Fibroblast of lung (primary cell): ENCODE measurements around the gene MAP4K2. TPM values are rescaled to one million over a fixed set of nuclear protein-coding genes. Genes with fewer than 3 reads are reported as not detected.

Experiments used
- DNase-seq, 2 donors: peaks; one replicate each; pipeline versions ENCODE4 v3.0.0 to v3.0.0-alpha.2; 2010; ENCODE audit warnings: low read depth in 2 of 2
- H2AFZ ChIP-seq: 2 replicates; pipeline ENCODE4 v1.5.1; 2012; ENCODE audit warnings: low read length, control low read depth, inconsistent platforms
- H3K27ac ChIP-seq: 2 replicates; pipeline ENCODE4 v1.5.1; 2011; ENCODE audit warnings: low read length, control low read depth; ENCODE audit not compliant: insufficient read depth
- H3K27me3 ChIP-seq: 2 replicates; pipeline ENCODE4 v1.5.1; 2011; ENCODE audit warnings: mild to moderate bottlenecking, low read length; ENCODE audit not compliant: control insufficient read depth, insufficient read depth
- H3K36me3 ChIP-seq: 2 replicates; pipeline ENCODE4 v1.5.1; 2011; ENCODE audit warnings: low read length; ENCODE audit not compliant: control insufficient read depth, insufficient read depth
- H3K4me1 ChIP-seq: 2 replicates; pipeline ENCODE4 v1.5.1; 2011; ENCODE audit warnings: low read length; ENCODE audit not compliant: control insufficient read depth, insufficient read depth; ENCODE audit errors: extremely low read depth
- H3K4me2 ChIP-seq: 2 replicates; pipeline ENCODE4 v1.5.1; 2011; ENCODE audit warnings: low read length, control low read depth; ENCODE audit not compliant: insufficient read depth; ENCODE audit errors: extremely low read depth
- H3K4me3 ChIP-seq, 4 experiments: fragments of 200-600 bp in 1 of 4; sonication (generic) in 1 of 4; replicated peaks in 1 of 4; 2 replicates each; pipeline ENCODE4 v1.5.1; 2011 to 2016; ENCODE audit warnings: low read length in 4 of 4, low read depth in 3 of 4, mild to moderate bottlenecking in 3 of 4, control low read depth in 2 of 4, inconsistent platforms in 1 of 4, mixed read lengths in 1 of 4; ENCODE audit not compliant: insufficient read depth in 1 of 4; ENCODE audit errors: control extremely low read depth in 1 of 4
- H3K79me2 ChIP-seq: 2 replicates; pipeline ENCODE4 v1.5.1; 2012; ENCODE audit warnings: mild to moderate bottlenecking, low read length, inconsistent platforms; ENCODE audit not compliant: control insufficient read depth, insufficient read depth
- H3K9ac ChIP-seq: 2 replicates; pipeline ENCODE4 v1.5.1; 2011; ENCODE audit warnings: mild to moderate bottlenecking, low read length, control low read depth; ENCODE audit not compliant: insufficient read depth
- H3K9me3 ChIP-seq: 2 replicates; pipeline ENCODE4 v1.5.1; 2012; ENCODE audit warnings: low read depth, low read length; ENCODE audit not compliant: control insufficient read depth, insufficient read depth
- H4K20me1 ChIP-seq: 2 replicates; pipeline ENCODE4 v1.5.1; 2011; ENCODE audit warnings: low read length; ENCODE audit not compliant: control insufficient read depth, insufficient read depth; ENCODE audit errors: extremely low read depth
- CTCF ChIP-seq, 2 donors: IDR thresholded peaks in 1 of 2; conservative IDR thresholded peaks in 1 of 2; 1 replicate in 1 of 2; 2 replicates in 1 of 2; pipeline ENCODE4 v1.5.1; 2011 to 2012; ENCODE audit warnings: low read length in 2 of 2, control low read depth in 1 of 2, inconsistent platforms in 1 of 2, low read depth in 1 of 2, mild to moderate bottlenecking in 1 of 2
- EZH2 ChIP-seq: IDR thresholded peaks from 2 replicates; pipeline ENCODE4 v1.5.1; 2012; ENCODE audit warnings: low read length, control low read depth, mild to moderate bottlenecking; ENCODE audit errors: missing control alignments
- polyA plus RNA-seq, 2 donors: library from polyadenylated mRNA; depleted of rRNA in 1 of 2; stranded (reverse) in 1 of 2; unstranded in 1 of 2; fragments of >200 nt; gene quantifications; 2 replicates each; pipeline ENCODE4 v1.2.1, GENCODE V29; 2011 to 2012; ENCODE audit warnings: missing spikeins in 1 of 2
- total RNA-seq: library from RNA; depleted of rRNA; stranded (reverse); fragments of >200 nt; gene quantifications from 2 replicates; pipeline ENCODE4 v1.2.1, GENCODE V29; 2014

The MAP4K2 gene
- total and polyA plus RNA-seq, 2 donors (not counting 1 experiment from before 2014, with no cell fraction given) = 6.4 to 9.2 TPM

DNA sequence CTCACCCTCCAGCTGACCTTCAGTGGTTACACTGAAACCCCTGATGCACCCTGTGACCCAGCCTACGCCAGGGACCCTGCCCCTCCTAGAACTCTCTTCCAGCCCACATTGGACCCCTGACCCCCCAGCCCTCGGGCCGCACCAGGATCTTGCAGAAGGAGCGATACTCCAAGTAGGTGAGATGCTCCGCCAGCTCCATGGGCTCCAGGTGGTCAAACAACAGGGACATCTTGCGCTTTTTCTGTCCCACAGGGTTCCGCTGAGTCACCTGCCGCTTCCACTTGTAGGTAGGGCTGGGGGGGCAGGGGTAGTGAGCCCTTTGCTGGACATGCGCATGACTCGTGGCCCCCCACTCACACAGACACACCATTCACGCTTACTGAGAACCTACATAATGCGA, 63.1 kb downstream of the MAP4K2 start:
- H2AFZ ChIP-seq = no peak overlapping the region
- no peaks in the 10 kb centered on the region for H3K9me3 ChIP-seq
- H3K4me3 ChIP-seq = no peak overlapping the region
- H3K4me2 ChIP-seq = no peak overlapping the region
- TF ChIP-seq CTCF (conservative IDR thresholded peaks at IDR 0.05 in 1 of 2, IDR thresholded peaks at IDR 0.05 in 1 of 2; ENCODE audit: low read depth in 1 of 2, low read length in 2 of 2) (no peak), EZH2 (no peak)
- H3K79me2 ChIP-seq = no peaks in the 10 kb centered on the region
- peaks cover 16% of the 10 kb centered on the region for H3K27me3 ChIP-seq
- DNase-seq = no peak
- H3K36me3 ChIP-seq = no peaks in the 10 kb centered on the region
- no peak overlapping the region for H3K9ac ChIP-seq
- H3K4me1 ChIP-seq = peaks cover 14% of the 10 kb centered on the region
- H3K27ac ChIP-seq = no peak overlapping the region
- H4K20me1 ChIP-seq = no peaks in the 10 kb centered on the region

DNA sequence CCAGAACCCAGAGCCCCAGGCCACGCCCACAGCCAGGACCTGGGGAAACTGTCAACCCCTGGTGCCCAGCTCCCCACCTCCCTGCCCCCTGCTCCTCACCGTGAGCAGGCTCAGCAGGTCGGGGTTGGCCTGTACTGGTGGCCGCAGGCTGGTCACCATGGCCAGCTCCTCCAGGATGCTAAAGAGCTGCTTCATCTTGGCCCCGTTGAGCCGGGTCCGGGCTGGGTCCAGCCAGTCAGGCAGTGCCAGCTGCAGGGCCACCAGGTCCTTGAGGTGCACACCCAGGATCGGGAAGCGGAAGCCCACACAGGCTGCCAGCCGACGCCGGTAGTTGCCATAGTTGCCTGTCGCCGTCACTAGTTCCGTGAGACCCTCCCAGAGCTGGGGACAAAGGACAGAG, 66.4 kb downstream of the MAP4K2 start:
- TF ChIP-seq EZH2 (no peak), CTCF (conservative IDR thresholded peaks at IDR 0.05 in 1 of 2, IDR thresholded peaks at IDR 0.05 in 1 of 2; ENCODE audit: low read depth in 1 of 2, low read length in 2 of 2) (no peak)
- no peak overlapping the region for H3K4me3 ChIP-seq
- no peak overlapping the region for H2AFZ ChIP-seq
- H3K9me3 ChIP-seq = no peaks in the 10 kb centered on the region
- DNase-seq = no peak
- no peaks in the 10 kb centered on the region for H4K20me1 ChIP-seq
- H3K27me3 ChIP-seq = no peaks in the 10 kb centered on the region
- no peaks in the 10 kb centered on the region for H3K79me2 ChIP-seq
- no peak overlapping the region for H3K4me2 ChIP-seq
- H3K36me3 ChIP-seq = no peaks in the 10 kb centered on the region
- H3K9ac ChIP-seq = no peak overlapping the region
- H3K27ac ChIP-seq = no peak overlapping the region
- H3K4me1 ChIP-seq = no peaks in the 10 kb centered on the region

- no peak overlapping the region for H3K4me3 ChIP-seq
- H3K9me3 ChIP-seq = no peaks in the 10 kb centered on the region
- no peak for TF ChIP-seq EZH2
- TF ChIP-seq CTCF (conservative IDR thresholded peaks at IDR 0.05 in 1 of 2, IDR thresholded peaks at IDR 0.05 in 1 of 2; ENCODE audit: low read depth in 1 of 2, low read length in 2 of 2) = no peak
- no peak overlapping the region for H3K9ac ChIP-seq
- no peak overlapping the region for H2AFZ ChIP-seq
- H3K27ac ChIP-seq = no peak overlapping the region
- H4K20me1 ChIP-seq = no peaks in the 10 kb centered on the region
- no peaks in the 10 kb centered on the region for H3K27me3 ChIP-seq
- H3K4me1 ChIP-seq = no peaks in the 10 kb centered on the region
- H3K4me2 ChIP-seq = no peak overlapping the region
- no peaks in the 10 kb centered on the region for H3K36me3 ChIP-seq
- H3K79me2 ChIP-seq = no peaks in the 10 kb centered on the region
- no peak for DNase-seq
Observed at GRCh38 chr11:64735725-64736259, 67.2 kb downstream of the MAP4K2 start.

Other genes with a start within 250 kb of the MAP4K2 start
- gene SLC22A11, start 247.3 kb downstream of the MAP4K2 start, total RNA-seq = not detected in 2 replicates
- not detected in 2 replicates for gene SLC22A11, start 247.3 kb downstream of the MAP4K2 start, polyA plus RNA-seq
- gene SLC22A12, start 212.0 kb downstream of the MAP4K2 start, total RNA-seq = not detected in 2 replicates
- not detected in 2 replicates for gene SLC22A12, start 212.0 kb downstream of the MAP4K2 start, polyA plus RNA-seq
- under 0.01 and 0.26 TPM in 2 replicates for gene NRXN2, start 80.0 kb downstream of the MAP4K2 start, total RNA-seq
- gene NRXN2, start 80.0 kb downstream of the MAP4K2 start, polyA plus RNA-seq = 0.75 TPM in 1 of 2 replicates, not detected in the other
- gene RASGRP2, start 59.1 kb downstream of the MAP4K2 start, total RNA-seq = 0.26 and 1.2 TPM in 2 replicates
- gene RASGRP2, start 59.1 kb downstream of the MAP4K2 start, polyA plus RNA-seq = 0.71 and 5.2 TPM in 2 replicates
- 0.26 and 0.50 TPM in 2 replicates for gene PYGM, start 43.2 kb downstream of the MAP4K2 start, total RNA-seq
- gene PYGM, start 43.2 kb downstream of the MAP4K2 start, polyA plus RNA-seq = 0.18 and 1.9 TPM in 2 replicates
- gene SF1, start 24.7 kb downstream of the MAP4K2 start, total RNA-seq = 62.7 and 78.9 TPM in 2 replicates
- 105 and 133 TPM in 2 replicates for gene SF1, start 24.7 kb downstream of the MAP4K2 start, polyA plus RNA-seq
- gene MEN1, start 7.3 kb upstream of the MAP4K2 start, total RNA-seq = 12.1 and 13.7 TPM in 2 replicates
- gene MEN1, start 7.3 kb upstream of the MAP4K2 start, polyA plus RNA-seq = 8.9 and 14.2 TPM in 2 replicates
- gene CDC42BPG, start 41.4 kb upstream of the MAP4K2 start, total RNA-seq = 0.33 and 0.77 TPM in 2 replicates
- gene CDC42BPG, start 41.4 kb upstream of the MAP4K2 start, polyA plus RNA-seq = 0.02 and 0.03 TPM in 2 replicates
- gene EHD1, start 75.4 kb upstream of the MAP4K2 start, total RNA-seq = 40.8 and 71.3 TPM in 2 replicates
- gene EHD1, start 75.4 kb upstream of the MAP4K2 start, polyA plus RNA-seq = 240 and 248 TPM in 2 replicates
- 7.4 and 9.9 TPM in 2 replicates for gene ATG2A, start 114.0 kb upstream of the MAP4K2 start, total RNA-seq
- 3.1 and 5.1 TPM in 2 replicates for gene ATG2A, start 114.0 kb upstream of the MAP4K2 start, polyA plus RNA-seq
- 6.2 and 12.1 TPM in 2 replicates for gene PPP2R5B, start 121.5 kb upstream of the MAP4K2 start, total RNA-seq
- gene PPP2R5B, start 121.5 kb upstream of the MAP4K2 start, polyA plus RNA-seq = 10.9 and 12.4 TPM in 2 replicates
- not detected in 2 replicates for gene GPHA2, start 132.7 kb upstream of the MAP4K2 start, total RNA-seq
- not detected in 2 replicates for gene GPHA2, start 132.7 kb upstream of the MAP4K2 start, polyA plus RNA-seq
- not detected in 2 replicates for gene MAJIN, start 168.9 kb upstream of the MAP4K2 start, total RNA-seq
- not detected in 2 replicates for gene MAJIN, start 168.9 kb upstream of the MAP4K2 start, polyA plus RNA-seq
- gene BATF2, start 193.8 kb upstream of the MAP4K2 start, total RNA-seq = 2.1 TPM in 2 replicates
- 1.0 and 1.5 TPM in 2 replicates for gene BATF2, start 193.8 kb upstream of the MAP4K2 start, polyA plus RNA-seq
- 99.9 and 138 TPM in 2 replicates for gene ARL2, start 210.9 kb upstream of the MAP4K2 start, total RNA-seq
- gene ARL2, start 210.9 kb upstream of the MAP4K2 start, polyA plus RNA-seq = 99.2 and 173 TPM in 2 replicates
- 11.3 and 14.4 TPM in 2 replicates for gene SNX15, start 224.2 kb upstream of the MAP4K2 start, total RNA-seq
- gene SNX15, start 224.2 kb upstream of the MAP4K2 start, polyA plus RNA-seq = 10.2 and 15.2 TPM in 2 replicates
- 8.6 and 10.0 TPM in 2 replicates for gene SAC3D1, start 238.0 kb upstream of the MAP4K2 start, total RNA-seq
- gene SAC3D1, start 238.0 kb upstream of the MAP4K2 start, polyA plus RNA-seq = 3.1 and 7.1 TPM in 2 replicates